ENCODE results near the gene VPS26A. TPM values are rescaled to one million over a fixed set of nuclear protein-coding genes. Genes with fewer than 3 reads are reported as not detected.

The VPS26A gene
- total and polyA plus RNA-seq, 2 donors (not counting 1 experiment from before 2014, with no cell fraction given), result 44.1 to 57.1 TPM

DNA sequence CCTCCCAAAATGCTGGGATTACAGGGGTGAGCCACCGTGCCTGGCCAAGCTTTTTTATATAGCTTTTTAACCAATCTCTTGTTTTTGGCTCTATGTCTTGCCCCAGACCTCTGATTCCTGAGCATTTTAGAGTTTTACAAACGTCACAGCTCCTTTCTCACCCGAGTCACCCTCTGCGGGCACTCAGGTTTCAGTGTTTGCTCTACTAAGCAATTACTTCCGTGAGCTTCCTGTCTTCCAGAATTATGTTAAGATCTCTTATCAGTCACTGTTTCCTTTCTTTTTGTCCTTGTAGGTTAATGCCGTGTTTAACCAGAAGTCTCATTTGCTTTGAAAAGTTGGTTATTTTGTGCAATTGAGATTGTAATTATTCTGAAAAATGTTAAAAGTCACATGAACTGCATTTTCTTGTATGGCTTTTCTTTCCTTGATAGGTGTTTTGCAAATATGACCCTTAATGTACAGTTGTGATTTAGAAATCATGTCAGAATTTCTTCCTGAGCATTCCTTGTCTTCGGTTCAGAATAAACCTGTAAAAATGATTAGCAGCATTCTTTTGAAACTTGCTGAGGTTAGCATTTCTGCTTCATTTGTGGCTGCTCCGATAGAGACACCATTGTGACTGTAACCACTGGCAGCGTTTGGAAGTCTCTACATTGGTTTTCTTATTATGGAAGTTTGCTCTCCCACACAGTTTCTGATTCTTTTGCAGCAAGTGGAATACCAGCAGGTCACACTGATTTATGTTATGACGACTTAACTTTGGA is 91.6 kb downstream of the VPS26A start:
- Histone ChIP-seq H3K9ac (ENCODE audit: insufficient read depth, low read length) (no peak overlapping the region), H3K4me2 (ENCODE audit: extremely low read depth, insufficient read depth, low read length) (no peak overlapping the region), H2AFZ (ENCODE audit: low read length) (peak overlapping the region; percentile 14), H3K4me1 (ENCODE audit: control insufficient read depth, extremely low read depth, insufficient read depth, low read length) (peaks cover 3% of the 10 kb centered on the region), H3K4me3 (replicated peaks in 1 of 4; ENCODE audit: control extremely low read depth in 1 of 4, insufficient read depth in 1 of 4, low read depth in 3 of 4, low read length in 4 of 4) (no peak overlapping the region), H4K20me1 (ENCODE audit: control insufficient read depth, extremely low read depth, insufficient read depth, low read length) (no peaks in the 10 kb centered on the region), H3K27ac (ENCODE audit: insufficient read depth, low read length) (no peak overlapping the region), H3K79me2 (ENCODE audit: control insufficient read depth, insufficient read depth, low read length) (no peaks in the 10 kb centered on the region), H3K9me3 (ENCODE audit: control insufficient read depth, insufficient read depth, low read depth, low read length) (no peaks in the 10 kb centered on the region), H3K36me3 (ENCODE audit: control insufficient read depth, insufficient read depth, low read length) (no peaks in the 10 kb centered on the region), H3K27me3 (ENCODE audit: control insufficient read depth, insufficient read depth, low read length) (no peaks in the 10 kb centered on the region)
- DNase-seq (ENCODE audit: low read depth in 2 of 2), result peak in 1 of 2 donors; percentile 6
- no peak for TF ChIP-seq EZH2 (IDR thresholded peaks at IDR 0.05; ENCODE audit: low read length, missing control alignments)
- TF ChIP-seq, protein P1, sequence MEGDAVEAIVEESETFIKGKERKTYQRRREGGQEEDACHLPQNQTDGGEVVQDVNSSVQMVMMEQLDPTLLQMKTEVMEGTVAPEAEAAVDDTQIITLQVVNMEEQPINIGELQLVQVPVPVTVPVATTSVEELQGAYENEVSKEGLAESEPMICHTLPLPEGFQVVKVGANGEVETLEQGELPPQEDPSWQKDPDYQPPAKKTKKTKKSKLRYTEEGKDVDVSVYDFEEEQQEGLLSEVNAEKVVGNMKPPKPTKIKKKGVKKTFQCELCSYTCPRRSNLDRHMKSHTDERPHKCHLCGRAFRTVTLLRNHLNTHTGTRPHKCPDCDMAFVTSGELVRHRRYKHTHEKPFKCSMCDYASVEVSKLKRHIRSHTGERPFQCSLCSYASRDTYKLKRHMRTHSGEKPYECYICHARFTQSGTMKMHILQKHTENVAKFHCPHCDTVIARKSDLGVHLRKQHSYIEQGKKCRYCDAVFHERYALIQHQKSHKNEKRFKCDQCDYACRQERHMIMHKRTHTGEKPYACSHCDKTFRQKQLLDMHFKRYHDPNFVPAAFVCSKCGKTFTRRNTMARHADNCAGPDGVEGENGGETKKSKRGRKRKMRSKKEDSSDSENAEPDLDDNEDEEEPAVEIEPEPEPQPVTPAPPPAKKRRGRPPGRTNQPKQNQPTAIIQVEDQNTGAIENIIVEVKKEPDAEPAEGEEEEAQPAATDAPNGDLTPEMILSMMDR (conservative IDR thresholded peaks at IDR 0.05 in 1 of 2, IDR thresholded peaks at IDR 0.05 in 1 of 2; ENCODE audit: low read depth in 1 of 2, low read length in 2 of 2), result no peak

DNA sequence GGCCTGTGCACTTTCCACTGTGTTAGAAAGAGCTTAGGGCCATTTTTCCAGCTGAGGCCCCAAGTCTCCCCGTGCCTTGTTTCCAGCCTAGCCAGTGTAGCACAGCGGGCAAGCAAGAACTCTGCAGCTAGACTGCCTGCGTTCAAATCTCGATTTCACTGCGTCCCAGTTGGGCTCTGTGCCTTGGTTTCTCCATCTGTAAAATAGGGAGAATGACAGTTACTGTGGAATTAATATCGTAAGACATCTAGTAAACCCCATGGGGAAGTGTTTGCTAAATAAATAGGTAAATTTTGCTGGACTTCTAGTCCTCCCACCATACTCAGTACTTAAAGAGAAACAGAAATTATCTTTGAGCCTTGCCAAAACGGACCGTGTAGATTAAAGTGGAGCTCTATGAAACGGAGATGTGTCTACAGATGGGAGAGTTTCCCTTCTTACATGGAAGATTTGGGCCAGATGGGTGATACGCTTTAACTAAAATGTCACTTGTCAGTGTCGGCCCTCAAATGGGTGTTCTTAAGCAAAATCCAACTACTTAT is 92.7 kb downstream of the VPS26A start:
- no peak overlapping the region for H3K4me3 ChIP-seq (replicated peaks in 1 of 4; ENCODE audit: control extremely low read depth in 1 of 4, insufficient read depth in 1 of 4, low read depth in 3 of 4, low read length in 4 of 4)
- no peak for DNase-seq (ENCODE audit: low read depth in 2 of 2)
- H3K9me3 ChIP-seq (ENCODE audit: control insufficient read depth, insufficient read depth, low read depth, low read length), result no peaks in the 10 kb centered on the region
- no peaks in the 10 kb centered on the region for H4K20me1 ChIP-seq (ENCODE audit: control insufficient read depth, extremely low read depth, insufficient read depth, low read length)
- H3K27ac ChIP-seq (ENCODE audit: insufficient read depth, low read length), result no peak overlapping the region
- H3K27me3 ChIP-seq (ENCODE audit: control insufficient read depth, insufficient read depth, low read length), result no peaks in the 10 kb centered on the region
- no peak overlapping the region for H3K9ac ChIP-seq (ENCODE audit: insufficient read depth, low read length)
- no peak overlapping the region for H2AFZ ChIP-seq (ENCODE audit: low read length)
- no peak for TF ChIP-seq EZH2 (IDR thresholded peaks at IDR 0.05; ENCODE audit: low read length, missing control alignments)
- TF ChIP-seq, protein P1 (conservative IDR thresholded peaks at IDR 0.05 in 1 of 2, IDR thresholded peaks at IDR 0.05 in 1 of 2; ENCODE audit: low read depth in 1 of 2, low read length in 2 of 2), result no peak
- no peak overlapping the region for H3K4me2 ChIP-seq (ENCODE audit: extremely low read depth, insufficient read depth, low read length)
- peaks cover 3% of the 10 kb centered on the region for H3K4me1 ChIP-seq (ENCODE audit: control insufficient read depth, extremely low read depth, insufficient read depth, low read length)
- no peaks in the 10 kb centered on the region for H3K36me3 ChIP-seq (ENCODE audit: control insufficient read depth, insufficient read depth, low read length)
- no peaks in the 10 kb centered on the region for H3K79me2 ChIP-seq (ENCODE audit: control insufficient read depth, insufficient read depth, low read length)

DNA sequence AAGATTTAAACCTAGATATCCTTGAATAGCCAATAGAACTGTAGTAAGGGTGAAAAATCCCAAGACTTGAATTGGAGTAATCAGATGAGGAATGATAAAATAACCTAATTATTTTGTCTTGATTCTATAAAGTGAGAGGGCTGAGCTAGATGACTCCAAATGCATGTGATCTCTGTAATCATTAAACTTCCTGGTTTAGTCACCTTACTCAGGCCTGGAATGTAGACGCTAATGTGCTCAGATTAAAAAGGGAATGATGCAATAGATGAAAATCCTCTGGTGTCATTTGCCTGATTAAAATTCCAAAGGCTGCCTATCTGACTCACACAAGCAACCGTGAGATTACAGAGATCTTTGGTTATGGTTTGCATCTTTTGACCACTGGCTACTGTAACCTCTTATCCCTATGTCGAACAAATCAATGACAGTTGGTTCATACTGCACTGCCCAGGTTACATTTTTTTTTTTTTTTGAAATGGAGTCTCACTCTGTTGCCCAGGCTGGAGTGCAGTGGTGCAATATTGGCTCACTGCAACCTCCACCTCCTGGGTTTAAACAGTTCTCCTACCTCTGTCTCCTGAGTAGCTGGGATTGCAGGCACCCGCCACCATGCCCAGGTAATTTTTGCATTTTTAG is 93.3 kb downstream of the VPS26A start:
- Histone ChIP-seq H2AFZ (ENCODE audit: low read length) (no peak overlapping the region), H3K9ac (ENCODE audit: insufficient read depth, low read length) (no peak overlapping the region), H3K4me3 (replicated peaks in 1 of 4; ENCODE audit: control extremely low read depth in 1 of 4, insufficient read depth in 1 of 4, low read depth in 3 of 4, low read length in 4 of 4) (no peak overlapping the region), H3K4me2 (ENCODE audit: extremely low read depth, insufficient read depth, low read length) (no peak overlapping the region), H3K4me1 (ENCODE audit: control insufficient read depth, extremely low read depth, insufficient read depth, low read length) (peaks cover 3% of the 10 kb centered on the region), H4K20me1 (ENCODE audit: control insufficient read depth, extremely low read depth, insufficient read depth, low read length) (no peaks in the 10 kb centered on the region), H3K36me3 (ENCODE audit: control insufficient read depth, insufficient read depth, low read length) (no peaks in the 10 kb centered on the region), H3K9me3 (ENCODE audit: control insufficient read depth, insufficient read depth, low read depth, low read length) (no peaks in the 10 kb centered on the region), H3K79me2 (ENCODE audit: control insufficient read depth, insufficient read depth, low read length) (no peaks in the 10 kb centered on the region), H3K27me3 (ENCODE audit: control insufficient read depth, insufficient read depth, low read length) (no peaks in the 10 kb centered on the region), H3K27ac (ENCODE audit: insufficient read depth, low read length) (no peak overlapping the region)
- TF ChIP-seq, protein P1 (conservative IDR thresholded peaks at IDR 0.05 in 1 of 2, IDR thresholded peaks at IDR 0.05 in 1 of 2; ENCODE audit: low read depth in 1 of 2, low read length in 2 of 2), result no peak
- no peak for TF ChIP-seq EZH2 (IDR thresholded peaks at IDR 0.05; ENCODE audit: low read length, missing control alignments)
- peak; percentile 86 to 93 for DNase-seq (ENCODE audit: low read depth in 2 of 2)

All from fibroblast of lung (primary cell).